Transverse colon (tissue), 4 donors: Measurements from ENCODE around the gene FBXO34. TPM values are rescaled to one million over a fixed set of nuclear protein-coding genes. Genes with fewer than 3 reads are reported as not detected.

Experiments used
- DNase-seq: peaks from one replicate; pipeline ENCODE4 v3.0.0-alpha.2; 2019
- H3K27ac ChIP-seq, 4 donors: fragments of 200-600 bp; sonication (generic); 2 replicates each; pipeline ENCODE4 v1.5.1; 2016 to 2018; ENCODE audit warnings: inconsistent platforms in 4 of 4
- H3K27me3 ChIP-seq: fragments of 200-600 bp; sonication (generic); 2 replicates; pipeline ENCODE4 v1.5.1; 2017; ENCODE audit warnings: inconsistent platforms
- H3K36me3 ChIP-seq, 4 donors: fragments of 200-600 bp; sonication (generic); 2 replicates each; pipeline ENCODE4 v1.5.1; 2017 to 2019; ENCODE audit warnings: inconsistent platforms in 4 of 4
- H3K4me1 ChIP-seq, 4 donors: fragments of 200-600 bp; sonication (generic); 2 replicates each; pipeline ENCODE4 v1.5.1; 2017 to 2020; ENCODE audit warnings: inconsistent platforms in 4 of 4
- H3K4me3 ChIP-seq, 4 donors: fragments of 200-600 bp; sonication (generic); 1 replicate in 1 of 4; 2 replicates in 3 of 4; pipeline versions ENCODE4 v1.5.1 to v1.6.1; 2017 to 2019; ENCODE audit warnings: inconsistent platforms in 4 of 4
- H3K9me3 ChIP-seq, 2 donors: fragments of 200-600 bp; sonication (generic); 2 replicates each; pipeline ENCODE4 v1.5.1; 2017 to 2019; ENCODE audit warnings: inconsistent platforms in 2 of 2
- CTCF ChIP-seq, 5 experiments: fragments of 200-600 bp in 3 of 5; fragments of 450-650 bp in 2 of 5; sonication (generic) in 3 of 5; IDR thresholded peaks; 1 replicate in 2 of 5; 2 replicates in 3 of 5; pipeline ENCODE4 v1.5.1; 2016 to 2017; ENCODE audit warnings: antibody characterized with exemption in 5 of 5, inconsistent platforms in 3 of 5, mild to moderate bottlenecking in 2 of 5, moderate library complexity in 1 of 5
- EP300 ChIP-seq: sonication (generic); formaldehyde crosslinking; IDR thresholded peaks from one replicate; pipeline ENCODE4 v1.6.1; 2017; ENCODE audit warnings: antibody characterized with exemption, low read depth
- POLR2A ChIP-seq: fragments of 450-650 bp; IDR thresholded peaks from one replicate; pipeline ENCODE4 v1.6.1; 2016; ENCODE audit warnings: antibody characterized with exemption, mild to moderate bottlenecking, moderate library complexity
- POLR2AphosphoS5 ChIP-seq, 3 donors: sonication (generic); formaldehyde crosslinking; IDR thresholded peaks; one replicate each; pipeline ENCODE4 v1.6.1; 2016; ENCODE audit warnings: antibody characterized with exemption in 3 of 3
- WGBS, 2 donors: methylation state at CpG; one replicate each; pipeline ENCODE4 v1.1.5; 2018; ENCODE audit warnings: low coverage in 1 of 2; 5-methylcytosine and 5-hydroxymethylcytosine counted together
- in situ Hi-C, 4 donors: fragments of 200-750 bp; cut with MboI; loops; one replicate each; pipeline versions ENCODE4 v1.15.0 to v1.15.1; 2017; ENCODE audit warnings: low sequenced_read_pairs in 3 of 4, low pct_ligation_motif_present in 1 of 4, low pct_unique_long_range_greater_than_20kb in 1 of 4
- intact Hi-C: fragments of 100-400 bp; cut with DNase I; formaldehyde crosslinking; loops from one replicate; pipeline ENCODE4 v1.15.1; 2023; ENCODE audit warnings: low total_unique reads
- total RNA-seq, 4 donors: library from RNA; depleted of rRNA; stranded (reverse); fragments of >200 nt; gene quantifications; one replicate each; pipeline ENCODE4 v1.1.0, GENCODE V29; 2016

Gene FBXO34
- total RNA-seq, 4 donors from 2014 or later, result 34.2 to 129 (median 99.4) TPM

- no peaks in the 10 kb centered on the region for H3K36me3 ChIP-seq
- H3K9me3 ChIP-seq, result no peaks in the 10 kb centered on the region
- TF ChIP-seq CTCF (IDR thresholded peaks at IDR 0.05), result no peak
- no peak for TF ChIP-seq EP300
- TF ChIP-seq POLR2AphosphoS5 (IDR thresholded peaks at IDR 0.05), result no peak
- TF ChIP-seq POLR2A, result no peak
- 94% methylated on average over 3 of the region's 3 CpGs; no CpG with 5 or more reads in 1 of the 2 donors for WGBS, 2 donors
- DNase-seq, result no peak
- H3K27ac ChIP-seq, result no peak overlapping the region
- H3K4me3 ChIP-seq, result no peak overlapping the region
- in situ Hi-C loops (no loop called here), intact Hi-C loops (no loop called here)
- peaks cover 0 to 33% (median 5%) of the 10 kb centered on the region in 4 donors for H3K4me1 ChIP-seq
- no peaks in the 10 kb centered on the region for H3K27me3 ChIP-seq
These were observed 20.4 kb downstream of the FBXO34 start for GRCh38 chr14:55291480-55292081.

GRCh38 chr14:55294603-55295002, 23.4 kb downstream of the FBXO34 start:
- in situ Hi-C loops, result no loop called here
- intact Hi-C loops, result no loop called here

DNA sequence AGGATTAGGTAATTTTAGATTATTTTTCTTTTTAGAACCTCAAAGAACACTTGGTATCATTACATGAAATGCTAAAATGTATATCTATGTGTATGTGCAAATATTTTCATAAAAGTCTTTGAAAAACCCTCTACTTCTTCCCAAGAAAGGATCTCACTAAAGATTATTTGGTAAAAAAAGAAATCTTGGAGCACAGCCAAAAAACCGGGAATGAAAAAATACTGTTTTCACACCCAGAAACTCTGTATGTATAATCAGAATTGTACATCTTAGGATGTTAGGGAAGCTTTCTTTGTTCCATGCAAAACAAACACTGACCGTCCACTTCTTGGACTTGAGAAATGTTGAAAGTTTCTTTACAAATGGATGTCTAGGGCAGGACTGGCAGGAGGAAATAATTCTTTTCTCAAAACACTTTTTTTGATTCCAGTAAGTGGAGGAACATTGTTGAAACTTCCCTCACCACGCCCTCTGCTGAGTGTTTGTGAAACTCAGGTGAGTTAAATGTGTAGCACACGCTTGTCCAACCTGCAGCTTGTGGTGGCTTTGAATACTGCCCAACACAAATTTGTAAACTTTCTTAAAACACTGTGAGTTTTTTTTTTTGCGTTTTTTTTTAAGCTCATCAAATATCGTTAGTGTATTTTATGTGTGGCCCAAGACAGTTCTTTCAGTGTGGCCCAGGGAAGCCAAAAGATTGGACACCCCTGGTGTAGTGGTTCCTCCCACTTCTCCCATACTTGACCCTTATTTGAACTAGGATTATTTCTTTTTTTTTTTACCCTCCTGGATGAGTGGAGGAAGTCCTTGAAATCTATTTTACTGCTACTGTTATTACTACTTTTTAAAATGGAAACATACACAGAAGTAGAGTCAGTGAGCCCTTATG, 26.6 kb downstream of the FBXO34 start:
- Histone ChIP-seq H3K27ac (peak overlapping the region; percentile 25 to 61 (median 42)), H3K4me3 (no peak overlapping the region), H3K9me3 (no peaks in the 10 kb centered on the region), H3K36me3 (peaks cover 0 to 8% (median 0%) of the 10 kb centered on the region in 4 donors), H3K27me3 (no peaks in the 10 kb centered on the region), H3K4me1 (peaks cover 10 to 62% (median 31%) of the 10 kb centered on the region in 4 donors)
- peak; percentile 76 for DNase-seq
- intact Hi-C loops, result no loop called here
- WGBS, 2 donors, result 28 to 48% methylated on average over 6 of the region's 6 CpGs
- in situ Hi-C loops, result no loop called here
- TF ChIP-seq POLR2A (no peak), EP300 (no peak), CTCF (IDR thresholded peaks at IDR 0.05) (peak; percentile 26 to 62 (median 31))

More at GRCh38 chr14:55294603-55295002, 23.4 kb downstream of the FBXO34 start:
- Histone ChIP-seq H3K27me3 (no peaks in the 10 kb centered on the region), H3K27ac (no peak overlapping the region), H3K36me3 (peaks cover 0 to 8% (median 0%) of the 10 kb centered on the region in 4 donors), H3K4me1 (peaks cover 5 to 37% (median 15%) of the 10 kb centered on the region in 4 donors), H3K4me3 (no peak overlapping the region), H3K9me3 (no peaks in the 10 kb centered on the region)
- no peak for DNase-seq
- 77 to 79% methylated on average over 3 of the region's 3 CpGs for WGBS, 2 donors
- no peak for TF ChIP-seq POLR2AphosphoS5 (IDR thresholded peaks at IDR 0.05)
- no peak for TF ChIP-seq POLR2A
- no peak for TF ChIP-seq EP300
- TF ChIP-seq CTCF (IDR thresholded peaks at IDR 0.05), result no peak

DNA sequence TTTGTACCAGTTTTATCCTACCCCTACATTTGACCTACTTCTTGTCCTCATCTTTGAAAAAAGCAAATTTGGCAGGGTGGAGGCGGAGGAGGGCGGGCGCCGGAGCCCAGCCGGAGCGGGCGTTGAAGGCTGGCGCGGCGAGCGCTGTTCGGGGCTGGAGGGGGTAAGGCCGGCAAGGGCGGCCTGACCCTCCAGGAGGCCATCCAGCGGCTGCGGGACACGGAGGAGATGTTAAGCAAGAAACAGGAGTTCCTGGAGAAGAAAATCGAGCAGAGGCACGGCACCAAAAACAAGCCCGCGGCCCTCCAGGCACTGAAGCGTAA, 27.2 kb downstream of the FBXO34 start:
- Histone ChIP-seq H3K27ac (peak overlapping the region in 3 of 4 donors; percentile 25 to 61 (median 46)), H3K36me3 (peaks cover 0 to 8% (median 0%) of the 10 kb centered on the region in 4 donors), H3K4me1 (peaks cover 10 to 63% (median 36%) of the 10 kb centered on the region in 4 donors), H3K27me3 (no peaks in the 10 kb centered on the region), H3K9me3 (no peaks in the 10 kb centered on the region), H3K4me3 (no peak overlapping the region)
- intact Hi-C loops (no loop called here), in situ Hi-C loops (no loop called here)
- DNase-seq, result no peak
- TF ChIP-seq CTCF (IDR thresholded peaks at IDR 0.05) (no peak), EP300 (no peak), POLR2A (no peak), POLR2AphosphoS5 (IDR thresholded peaks at IDR 0.05) (no peak)
- WGBS, 2 donors, result 94 to 100% methylated on average over 2 to 22 of the region's 22 CpGs
